OCI-LY3 (cell line): Measurements from ENCODE around the gene ZNF92.
"Not testable (repeated sequence)": the region's sequence is repeated elsewhere in the genome, so short reads cannot be mapped to it uniquely, and the experiment has no call there.

Experiments used
- H2AFZ ChIP-seq: fragments of 200-600, 300-600 bp; shearing (Covaris generic); 2 replicates; pipeline ENCODE4 v1.6.0; 2014; ENCODE audit warnings: antibody characterized with exemption, low read depth, low read length
- H3K27ac ChIP-seq: fragments of 200-600, 300-600 bp; sonication (generic); 2 replicates; pipeline ENCODE4 v1.5.1; 2014; ENCODE audit warnings: mild to moderate bottlenecking, low read length, moderate library complexity, mixed read lengths
- H3K27me3 ChIP-seq: fragments of 200-600, 300-600 bp; sonication (generic); 2 replicates; pipeline ENCODE4 v1.6.1; 2014; ENCODE audit warnings: low read depth, low read length, mixed read lengths
- H3K36me3 ChIP-seq: fragments of 200-600, 300-600 bp; sonication (generic); replicated peaks from 2 replicates; pipeline ENCODE3; 2014; ENCODE audit warnings: low read depth, low read length, mixed read lengths
- H3K4me1 ChIP-seq: fragments of 300-600, 200-600 bp; sonication (generic); 2 replicates; pipeline ENCODE4 v1.6.1; 2014; ENCODE audit warnings: low read length, mixed read lengths
- H3K4me2 ChIP-seq: fragments of 200-600, 300-600 bp; sonication (generic); 2 replicates; pipeline ENCODE4 v1.6.1; 2014; ENCODE audit warnings: low read length, mixed read lengths
- H3K4me3 ChIP-seq: fragments of 300-600, 200-600 bp; sonication (generic); 2 replicates; pipeline ENCODE4 v1.5.1; 2014; ENCODE audit warnings: antibody characterized with exemption, mild to moderate bottlenecking, low read length, moderate library complexity
- H3K79me2 ChIP-seq: fragments of 300-600, 200-600 bp; shearing (Covaris generic); 2 replicates; pipeline ENCODE4 v1.6.1; 2014; ENCODE audit warnings: mild to moderate bottlenecking, low read length, mixed read lengths
- H3K9ac ChIP-seq: fragments of 300-600, 200-600 bp; shearing (Covaris generic); 2 replicates; pipeline ENCODE4 v1.6.0; 2014; ENCODE audit warnings: mild to moderate bottlenecking, low read length, moderate library complexity
- H3K9me3 ChIP-seq: fragments of 200-600, 300-600 bp; shearing (Covaris generic); 2 replicates; pipeline ENCODE4 v1.6.1; 2014; ENCODE audit warnings: low read length, mixed read lengths; ENCODE audit not compliant: insufficient read depth
- H4K20me1 ChIP-seq: fragments of 200-600, 300-600 bp; sonication (generic); 2 replicates; pipeline ENCODE4 v1.6.1; 2016; ENCODE audit warnings: low read length, mixed read lengths; ENCODE audit not compliant: insufficient read depth
- CTCF ChIP-seq: fragments of 200-600, 300-600 bp; sonication (generic); IDR thresholded peaks from 2 replicates; pipeline ENCODE4 v1.5.1; 2014; ENCODE audit warnings: antibody characterized with exemption, low read length, low read depth
- EZH2phosphoT487 ChIP-seq: fragments of 200-600 bp; shearing (Covaris generic); IDR thresholded peaks from 2 replicates; pipeline ENCODE4 v1.6.1; 2018; ENCODE audit warnings: antibody characterized with exemption, mixed run types, low read depth

ZNF92 gene

GRCh38 chr7:65342723-65343629 is 30.7 kb upstream of the ZNF92 start:
- Histone ChIP-seq H3K4me1 (peaks cover 24% of the 10 kb centered on the region), H2AFZ (no peak overlapping the region), H3K9ac (no peak overlapping the region), H3K79me2 (no peaks in the 10 kb centered on the region), H3K27me3 (no peaks in the 10 kb centered on the region), H3K36me3 (peaks cover 6% of the 10 kb centered on the region), H3K4me3 (no peak overlapping the region), H3K27ac (no peak overlapping the region), H3K4me2 (no peak overlapping the region), H3K9me3 (no peaks in the 10 kb centered on the region), H4K20me1 (no peaks in the 10 kb centered on the region)
- no peak for TF ChIP-seq CTCF
- TF ChIP-seq EZH2phosphoT487 = no peak

GRCh38 chr7:65344541-65344940 is 29.1 kb upstream of the ZNF92 start:
- H3K4me1 ChIP-seq, H3K4me3 ChIP-seq, H3K36me3 ChIP-seq, H3K9me3 ChIP-seq, H3K4me2 ChIP-seq, H3K9ac ChIP-seq, H4K20me1 ChIP-seq, H3K27ac ChIP-seq, H2AFZ ChIP-seq, H3K27me3 ChIP-seq, H3K79me2 ChIP-seq: not testable (repeated sequence)

- no peak for TF ChIP-seq CTCF
- Histone ChIP-seq H3K79me2 (no peaks in the 10 kb centered on the region), H3K4me1 (no peaks in the 10 kb centered on the region), H3K36me3 (no peaks in the 10 kb centered on the region), H3K4me3 (no peak overlapping the region), H4K20me1 (no peaks in the 10 kb centered on the region), H2AFZ (no peak overlapping the region), H3K9me3 (no peaks in the 10 kb centered on the region), H3K27me3 (no peaks in the 10 kb centered on the region), H3K4me2 (no peak overlapping the region), H3K9ac (no peak overlapping the region), H3K27ac (no peak overlapping the region)
These were observed 19.4 kb upstream of the ZNF92 start for GRCh38 chr7:65354263-65354662.

GRCh38 chr7:65369843-65370242 is 3.8 kb upstream of the ZNF92 start:
- H4K20me1 ChIP-seq = 0 out of 2 replicates have a peak, but pooled peaks cover 2% of the 10 kb centered on the region
- peaks cover 12% of the 10 kb centered on the region for H3K79me2 ChIP-seq
- H3K36me3 ChIP-seq = no peaks in the 10 kb centered on the region
- H3K27ac ChIP-seq = no peak overlapping the region
- H3K27me3 ChIP-seq = no peaks in the 10 kb centered on the region
- H3K9me3 ChIP-seq = no peaks in the 10 kb centered on the region
- no peak overlapping the region for H3K4me2 ChIP-seq
- H3K4me3 ChIP-seq = no peak overlapping the region
- H2AFZ ChIP-seq = no peak overlapping the region
- H3K4me1 ChIP-seq = peaks cover 2% of the 10 kb centered on the region
- TF ChIP-seq CTCF = no peak
- TF ChIP-seq EZH2phosphoT487 = no peak
- H3K9ac ChIP-seq = no peak overlapping the region
